Kidney (tissue), 14 donors: ENCODE results near the gene KCTD15. TPM values are rescaled to one million over a fixed set of nuclear protein-coding genes. Genes with fewer than 3 reads are reported as not detected.

Source experiments
- DNase-seq, 5 donors: peaks; one replicate each; pipeline ENCODE4 v3.0.0-alpha.2; 2013 to 2020
- FAIRE-seq: peaks from 2 replicates; lab custom pipeline; 2012; peaks lifted over from hg19 to GRCh38; lab: Jason Lieb, UNC
- H3K27ac ChIP-seq, 2 donors: one replicate each; pipeline ENCODE4 v1.7.0; 2013; ENCODE audit warnings: low read depth in 2 of 2, low read length in 2 of 2, inconsistent platforms in 1 of 2
- H3K27me3 ChIP-seq: one replicate; pipeline ENCODE4 v1.7.1; 2013; ENCODE audit warnings: low read length, inconsistent platforms; ENCODE audit not compliant: control insufficient read depth, insufficient read depth
- H3K36me3 ChIP-seq, 3 donors: one replicate each; pipeline versions ENCODE4 v1.7.0 to v1.7.1; 2013; ENCODE audit warnings: low read length in 3 of 3, control low read depth in 1 of 3, inconsistent platforms in 1 of 3; ENCODE audit not compliant: insufficient read depth in 3 of 3, control insufficient read depth in 2 of 3
- H3K4me1 ChIP-seq, 3 donors: one replicate each; pipeline versions ENCODE4 v1.7.0 to v1.7.1; 2013; ENCODE audit warnings: low read length in 3 of 3, inconsistent platforms in 1 of 3, low read depth in 1 of 3; ENCODE audit not compliant: control insufficient read depth in 2 of 3, insufficient read depth in 2 of 3
- H3K4me3 ChIP-seq, 3 donors: one replicate each; pipeline versions ENCODE4 v1.7.0 to v1.8.1; 2013; ENCODE audit warnings: low read length in 3 of 3, control low read depth in 1 of 3, inconsistent platforms in 1 of 3
- H3K9ac ChIP-seq, 3 donors: one replicate each; pipeline versions ENCODE4 v1.7.0 to v1.7.1; 2013; ENCODE audit warnings: low read length in 3 of 3, control low read depth in 1 of 3, inconsistent platforms in 1 of 3
- H3K9me3 ChIP-seq, 3 donors: one replicate each; pipeline versions ENCODE4 v1.7.0 to v1.7.1; 2013; ENCODE audit warnings: low read length in 3 of 3, control low read depth in 1 of 3, inconsistent platforms in 1 of 3; ENCODE audit not compliant: control insufficient read depth in 2 of 3, insufficient read depth in 1 of 3
- CTCF ChIP-seq: IDR thresholded peaks from 3 replicates; pipeline ENCODE4 v1.5.1; 2012; ENCODE audit warnings: mild to moderate bottlenecking, moderate library complexity, borderline replicate concordance; ENCODE audit not compliant: insufficient read depth; ENCODE audit errors: extremely low read depth
- intact Hi-C: fragments of 100-400 bp; cut with DNase I; formaldehyde crosslinking; loops from one replicate; pipeline ENCODE4 v1.11.1; 2022
- polyA plus RNA-seq: library from polyadenylated mRNA; stranded (reverse); fragments of 350-450 nt; fragmentation: Illumina TruSeq; extraction: RNeasy Lipid Tissue Mini Kit (QIAGEN cat#74804); gene quantifications from one replicate; pipeline ENCODE4 v1.2.3, GENCODE V29; 2014; ENCODE audit warnings: low read depth, low replicate concordance; ENCODE audit not compliant: insufficient read depth
- total RNA-seq: library from RNA; stranded (reverse); fragmentation: NEBNext Ultra II Directional; extraction: Animal tissue kit (Norgen Biotek cat#: 25700); gene quantifications from one replicate; pipeline ENCODE4 v1.2.1, GENCODE V29; 2021
- donor health status: control.
- donor health status: control.
- donor health status: control.
- donor health status: control.
- donor health status: control.
- donor health status: DM: yes; HTN: yes; CAD: no.
- donor health status: Normal renal cell carcinoma (clear cell type).

The KCTD15 gene
- total and polyA plus RNA-seq, 2 donors from 2014 or later: 10.5 to 22.0 TPM

- no peak overlapping the region for H3K9ac ChIP-seq
- H3K4me3 ChIP-seq: no peak overlapping the region
- H3K9me3 ChIP-seq: no peaks in the 10 kb centered on the region
- H3K36me3 ChIP-seq: no peaks in the 10 kb centered on the region
- TF ChIP-seq CTCF: no peak
- FAIRE-seq: no peak
- intact Hi-C loops: loop anchor here (10.0 kb wide), 3 partner anchors 221 to 359 kb away; no protein-coding TSS in a partner anchor
- peaks cover 0 to 8% (median 0%) of the 10 kb centered on the region in 3 donors for H3K4me1 ChIP-seq
- no peak overlapping the region for H3K27ac ChIP-seq
- DNase-seq: no peak
- H3K27me3 ChIP-seq: no peaks in the 10 kb centered on the region
These were observed 22.7 kb upstream of the KCTD15 start for GRCh38 chr19:33773704-33774624.

- no peak overlapping the region for H3K9ac ChIP-seq
- TF ChIP-seq CTCF: no peak
- no peaks in the 10 kb centered on the region for H3K27me3 ChIP-seq
- H3K36me3 ChIP-seq: no peaks in the 10 kb centered on the region
- no peak overlapping the region for H3K4me3 ChIP-seq
- peaks cover 0 to 8% (median 0%) of the 10 kb centered on the region in 3 donors for H3K4me1 ChIP-seq
- DNase-seq (no peak), FAIRE-seq (no peak)
- H3K27ac ChIP-seq: no peak overlapping the region
- intact Hi-C loops: loop anchor here (10.0 kb wide), 3 partner anchors 220 to 360 kb away; no protein-coding TSS in a partner anchor
- H3K9me3 ChIP-seq: no peaks in the 10 kb centered on the region
These were observed 21.9 kb upstream of the KCTD15 start for GRCh38 chr19:33774751-33775150.

- intact Hi-C loops: loop anchor here (10.0 kb wide), 3 partner anchors 219 to 361 kb away; no protein-coding TSS in a partner anchor
- no peak overlapping the region for H3K9ac ChIP-seq
- no peak overlapping the region for H3K27ac ChIP-seq
- FAIRE-seq (no peak), DNase-seq (no peak)
- H3K4me1 ChIP-seq: peaks cover 0 to 10% (median 0%) of the 10 kb centered on the region in 3 donors
- no peaks in the 10 kb centered on the region for H3K36me3 ChIP-seq
- H3K27me3 ChIP-seq: no peaks in the 10 kb centered on the region
- TF ChIP-seq CTCF: no peak
- H3K4me3 ChIP-seq: no peak overlapping the region
- no peaks in the 10 kb centered on the region for H3K9me3 ChIP-seq
These were observed 20.8 kb upstream of the KCTD15 start for GRCh38 chr19:33775731-33776487.
